ENCODE data around the gene PITPNM3. TPM values are rescaled to one million over a fixed set of nuclear protein-coding genes. Genes with fewer than 3 reads are reported as not detected.

The PITPNM3 gene
- total and polyA plus RNA-seq, 2 of the 8 experiments (the other 6 are each of a cell fraction or from before 2014, with no cell fraction given), result 1.7 to 3.1 TPM

GRCh38 chr17:6429266-6429665, 127.1 kb downstream of the PITPNM3 start:
- Histone ChIP-seq H2BK12ac (ENCODE audit: low read depth, low read length) (no peak overlapping the region), H3K36me3 (ENCODE audit: control insufficient read depth in 2 of 4, insufficient read depth in 4 of 4, low read length in 3 of 4) (no peaks in the 10 kb centered on the region), H3K9ac (replicated peaks in 1 of 4; ENCODE audit: extremely low read depth in 1 of 4, low read depth in 3 of 4, low read length in 3 of 4) (no peak overlapping the region), H3K4me2 (ENCODE audit: insufficient read depth in 1 of 2, low read depth in 2 of 2, low read length in 2 of 2) (no peak overlapping the region), H2AFZ (ENCODE audit: low read length) (no peak overlapping the region), H2BK15ac (ENCODE audit: low read length) (no peak overlapping the region), H4K8ac (ENCODE audit: extremely low read depth, insufficient read depth, low read length) (no peak overlapping the region), H3K18ac (ENCODE audit: extremely low read depth, low read length) (no peak overlapping the region), H3K14ac (ENCODE audit: insufficient read length) (no peak overlapping the region), H3K4me3 (ENCODE audit: extremely low read depth in 1 of 4, insufficient read depth in 2 of 4, low read depth in 3 of 4, low read length in 4 of 4) (no peak overlapping the region), H2AK5ac (ENCODE audit: low read depth, low read length) (no peak overlapping the region), H3K4me1 (replicated peaks in 1 of 4; ENCODE audit: control insufficient read depth in 3 of 4, insufficient read depth in 4 of 4, low read length in 3 of 4) (no peaks in the 10 kb centered on the region), H4K20me1 (replicated peaks in 1 of 2; ENCODE audit: control insufficient read depth in 1 of 2, insufficient read depth in 2 of 2, low read length in 2 of 2) (no peaks in the 10 kb centered on the region), H3K56ac (replicated peaks; ENCODE audit: insufficient read length, low read depth, low read length) (no peak overlapping the region), H4K91ac (replicated peaks; ENCODE audit: insufficient read length, low read length) (no peak overlapping the region), H4K5ac (ENCODE audit: insufficient read length, low read depth, low read length) (no peak overlapping the region), H3K23ac (ENCODE audit: insufficient read length) (no peak overlapping the region), H3K9me3 (ENCODE audit: insufficient read depth in 2 of 2, low read depth in 1 of 2, low read length in 1 of 2) (peaks cover 3 to 4% of the 10 kb centered on the region in 2 experiments; a peak in 2 of 4 replicates), H3K4ac (replicated peaks; ENCODE audit: insufficient read length, low read depth, low read length) (no peak overlapping the region), H3K27me3 (replicated peaks in 1 of 4; ENCODE audit: control insufficient read depth in 3 of 4, extremely low read depth in 1 of 4, insufficient read depth in 3 of 4, low read length in 3 of 4) (no peaks in the 10 kb centered on the region), H3K79me2 (ENCODE audit: control insufficient read depth in 1 of 2, insufficient read depth in 2 of 2, low read length in 2 of 2) (no peaks in the 10 kb centered on the region), H2BK5ac (ENCODE audit: low read depth, low read length) (no peak overlapping the region), H3K79me1 (ENCODE audit: low read depth, low read length) (no peaks in the 10 kb centered on the region), H2BK120ac (replicated peaks; ENCODE audit: low read depth, low read length) (no peak overlapping the region), H3K27ac (ENCODE audit: low read depth, low read length) (no peak overlapping the region), H2BK20ac (ENCODE audit: low read length) (no peak overlapping the region), H3K23me2 (ENCODE audit: low read depth, low read length) (peaks cover 2% of the 10 kb centered on the region; the same call in 1 of the 2 replicates)
- DNase-seq (ENCODE audit: low read depth in 1 of 2, low spot score in 2 of 2), result no peak
- FAIRE-seq, result no peak
- POLR2A ChIA-PET (ENCODE audit: partially characterized antibody), result no interaction called here
- TF ChIP-seq YY1 (IDR thresholded peaks at IDR 0.05; ENCODE audit: low read depth, low read length) (no peak), CTCF (IDR thresholded peaks at IDR 0.05; ENCODE audit: control extremely low read depth in 1 of 3, insufficient read depth in 1 of 3, low read depth in 1 of 3, low read length in 3 of 3) (no peak), ASH2L (IDR thresholded peaks at IDR 0.05; ENCODE audit: low read length) (no peak), CHD2 (IDR thresholded peaks at IDR 0.05; ENCODE audit: low read length) (no peak), POLR2AphosphoS5 (IDR thresholded peaks at IDR 0.05; ENCODE audit: low read depth, low read length) (no peak), TBP (IDR thresholded peaks at IDR 0.05; ENCODE audit: low read depth, low read length) (no peak), BCL11A (IDR thresholded peaks at IDR 0.05; ENCODE audit: low read depth in 2 of 2, low read length in 2 of 2) (no peak), CBX5 (IDR thresholded peaks at IDR 0.05; ENCODE audit: low read depth, low read length) (no peak), CTBP2 (IDR thresholded peaks at IDR 0.05; ENCODE audit: borderline replicate concordance, insufficient read depth, insufficient read length, low read length) (no peak), POLR2A (IDR thresholded peaks at IDR 0.05; ENCODE audit: control extremely low read depth in 1 of 2, low read depth in 2 of 2, low read length in 2 of 2) (no peak), CREB1 (IDR thresholded peaks at IDR 0.05) (no peak)
- CTCF ChIA-PET (ENCODE audit: partially characterized antibody), result interaction anchor here (1.1 kb wide), 1 partner anchor 837 kb away, joined by 3 read pairs; no protein-coding TSS in a partner anchor
- 94% methylated on average over 7 of the region's 7 CpGs; no CpG with 5 or more reads in 1 of the 2 experiments for whole genome bisulfite sequencing, 2 experiments (ENCODE audit: extremely low coverage in 1 of 2, insufficient coverage in 1 of 2, insufficient read length in 1 of 2, insufficient replicate concordance in 2 of 2, low coverage in 1 of 2, low lambda C conversion rate in 2 of 2, missing lambda C conversion rate in 1 of 2)
